ENCODE data around the gene SLC25A51. TPM values are rescaled to one million over a fixed set of nuclear protein-coding genes. Genes with fewer than 3 reads are reported as not detected.

SLC25A51 gene
- total and polyA plus RNA-seq, 5 donors from 2014 or later, result 11.2 to 25.3 (median 13.0) TPM

DNA sequence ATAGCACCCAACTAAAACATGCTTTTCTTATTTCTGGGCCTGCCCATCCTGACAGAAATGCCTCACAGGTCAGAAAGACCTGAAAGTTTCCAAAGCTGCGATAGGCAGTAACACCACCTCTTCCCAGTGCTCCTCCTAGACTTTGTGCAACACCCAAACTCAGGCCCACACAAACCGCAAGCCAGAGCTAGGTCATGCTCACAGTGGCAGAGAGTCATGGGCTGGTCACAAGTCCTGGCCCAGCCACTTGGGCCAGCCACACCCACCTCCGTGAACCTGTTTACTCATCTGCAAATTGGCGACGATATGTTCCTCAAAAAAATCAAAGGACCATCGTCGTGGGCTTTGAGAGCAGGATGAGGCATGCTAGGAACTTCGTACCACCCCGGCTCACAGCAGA, 44.0 kb upstream of the SLC25A51 start:
- H3K4me3 ChIP-seq (ENCODE audit: low read depth, low read length), result no peak overlapping the region
- Mint-ChIP-seq H3K9me3 (no peaks in the 10 kb centered on the region), H3K36me3 (peaks cover 4% of the 10 kb centered on the region), H3K4me3 (no peak overlapping the region), H3K27me3 (peaks cover 9% of the 10 kb centered on the region), H3K27ac (no peak overlapping the region), H3K4me1 (no peaks in the 10 kb centered on the region)
- no peak for DNase-seq
- H3K27ac ChIP-seq (ENCODE audit: insufficient read depth, low read length, poor library complexity, severe bottlenecking), result no peak overlapping the region
- no peaks in the 10 kb centered on the region for H3K27me3 ChIP-seq (ENCODE audit: control insufficient read depth, insufficient read depth, low read length)
- H3K4me1 ChIP-seq (ENCODE audit: control insufficient read depth, insufficient read depth, low read length, poor library complexity, severe bottlenecking), result no peaks in the 10 kb centered on the region
- H3K9me3 ChIP-seq (ENCODE audit: control insufficient read depth in 2 of 2, low read length in 2 of 2), result no peaks in the 10 kb centered on the region
- no peaks in the 10 kb centered on the region for H3K36me3 ChIP-seq (ENCODE audit: control insufficient read depth, insufficient read depth, low read length)
- ATAC-seq (ENCODE audit: low read depth in 2 of 2), result no peak

GRCh38 chr9:37947471-37947870, 43.5 kb upstream of the SLC25A51 start:
- DNase-seq (no peak), ATAC-seq (ENCODE audit: low read depth in 2 of 2) (no peak)
- no peak overlapping the region for H3K27ac ChIP-seq (ENCODE audit: insufficient read depth, low read length, poor library complexity, severe bottlenecking)
- H3K4me3 ChIP-seq (ENCODE audit: low read depth, low read length), result no peak overlapping the region
- Mint-ChIP-seq H3K9me3 (no peaks in the 10 kb centered on the region), H3K36me3 (peaks cover 4% of the 10 kb centered on the region), H3K27me3 (peaks cover 9% of the 10 kb centered on the region), H3K4me1 (no peaks in the 10 kb centered on the region), H3K27ac (no peak overlapping the region), H3K4me3 (no peak overlapping the region)
- no peaks in the 10 kb centered on the region for H3K4me1 ChIP-seq (ENCODE audit: control insufficient read depth, insufficient read depth, low read length, poor library complexity, severe bottlenecking)
- H3K9me3 ChIP-seq (ENCODE audit: control insufficient read depth in 2 of 2, low read length in 2 of 2), result no peaks in the 10 kb centered on the region
- no peaks in the 10 kb centered on the region for H3K27me3 ChIP-seq (ENCODE audit: control insufficient read depth, insufficient read depth, low read length)
- H3K36me3 ChIP-seq (ENCODE audit: control insufficient read depth, insufficient read depth, low read length), result no peaks in the 10 kb centered on the region

DNA sequence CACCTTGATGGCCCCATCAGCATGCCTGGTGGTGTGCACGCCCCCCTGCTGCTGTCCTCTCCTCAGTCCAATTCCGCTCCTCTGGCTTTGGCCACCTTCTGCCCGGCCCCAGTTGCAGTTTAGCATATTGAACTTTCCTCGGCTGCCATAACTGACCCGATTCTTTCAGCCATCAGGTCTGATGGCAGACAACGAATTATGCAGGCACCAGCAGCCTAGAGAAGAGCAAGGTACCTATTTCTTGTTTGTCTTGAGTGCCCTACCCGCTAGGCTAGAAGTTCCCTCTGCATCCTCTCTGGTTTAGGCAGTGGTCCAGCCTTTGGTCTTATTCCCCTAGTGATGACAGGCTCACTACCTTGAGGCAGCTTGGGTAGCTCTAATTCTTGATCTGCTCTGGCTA, 43.0 kb upstream of the SLC25A51 start:
- Mint-ChIP-seq H3K9me3 (no peaks in the 10 kb centered on the region), H3K4me1 (no peaks in the 10 kb centered on the region), H3K4me3 (no peak overlapping the region), H3K27ac (no peak overlapping the region), H3K36me3 (peaks cover 2% of the 10 kb centered on the region), H3K27me3 (peaks cover 9% of the 10 kb centered on the region)
- ATAC-seq (ENCODE audit: low read depth in 2 of 2) (no peak), DNase-seq (no peak)
- H3K36me3 ChIP-seq (ENCODE audit: control insufficient read depth, insufficient read depth, low read length), result no peaks in the 10 kb centered on the region
- no peak overlapping the region for H3K4me3 ChIP-seq (ENCODE audit: low read depth, low read length)
- no peaks in the 10 kb centered on the region for H3K9me3 ChIP-seq (ENCODE audit: control insufficient read depth in 2 of 2, low read length in 2 of 2)
- H3K27ac ChIP-seq (ENCODE audit: insufficient read depth, low read length, poor library complexity, severe bottlenecking), result no peak overlapping the region
- H3K4me1 ChIP-seq (ENCODE audit: control insufficient read depth, insufficient read depth, low read length, poor library complexity, severe bottlenecking), result no peaks in the 10 kb centered on the region
- H3K27me3 ChIP-seq (ENCODE audit: control insufficient read depth, insufficient read depth, low read length), result no peaks in the 10 kb centered on the region

DNA sequence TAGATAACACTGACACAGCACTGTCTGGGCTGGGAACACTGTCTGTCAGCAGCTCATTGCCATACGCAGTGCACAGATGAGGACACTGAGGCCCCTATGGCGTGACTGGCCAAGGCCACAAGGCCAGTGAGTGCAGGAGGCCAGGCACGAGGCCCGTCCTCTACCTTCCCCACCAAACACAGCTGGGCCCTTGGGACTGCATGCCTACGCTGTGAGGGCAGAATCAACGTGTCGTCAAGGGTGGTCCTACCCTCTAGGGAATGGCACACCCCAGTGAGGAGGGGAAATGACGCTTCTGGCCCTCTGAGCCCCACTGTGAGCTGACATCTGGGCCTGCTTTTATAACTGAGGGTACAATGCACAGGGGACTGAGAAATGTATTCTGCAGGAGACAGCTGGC, 42.1 kb upstream of the SLC25A51 start:
- Mint-ChIP-seq H3K27ac (no peak overlapping the region), H3K36me3 (no peaks in the 10 kb centered on the region), H3K27me3 (peaks cover 9% of the 10 kb centered on the region), H3K4me1 (no peaks in the 10 kb centered on the region), H3K9me3 (no peaks in the 10 kb centered on the region), H3K4me3 (no peak overlapping the region)
- DNase-seq (no peak), ATAC-seq (ENCODE audit: low read depth in 2 of 2) (no peak)
- no peak overlapping the region for H3K4me3 ChIP-seq (ENCODE audit: low read depth, low read length)
- no peaks in the 10 kb centered on the region for H3K4me1 ChIP-seq (ENCODE audit: control insufficient read depth, insufficient read depth, low read length, poor library complexity, severe bottlenecking)
- no peaks in the 10 kb centered on the region for H3K36me3 ChIP-seq (ENCODE audit: control insufficient read depth, insufficient read depth, low read length)
- no peaks in the 10 kb centered on the region for H3K27me3 ChIP-seq (ENCODE audit: control insufficient read depth, insufficient read depth, low read length)
- H3K9me3 ChIP-seq (ENCODE audit: control insufficient read depth in 2 of 2, low read length in 2 of 2), result no peaks in the 10 kb centered on the region
- no peak overlapping the region for H3K27ac ChIP-seq (ENCODE audit: insufficient read depth, low read length, poor library complexity, severe bottlenecking)

- no peaks in the 10 kb centered on the region for H3K9me3 Mint-ChIP-seq
- peaks cover 15% of the 10 kb centered on the region for H3K27me3 Mint-ChIP-seq
- no peak for ATAC-seq (ENCODE audit: low read depth in 2 of 2)
- H3K4me3 Mint-ChIP-seq, result no peak overlapping the region
- no peaks in the 10 kb centered on the region for H3K36me3 Mint-ChIP-seq
- Histone ChIP-seq H3K4me3 (ENCODE audit: low read depth, low read length) (no peak overlapping the region), H3K27ac (ENCODE audit: insufficient read depth, low read length, poor library complexity, severe bottlenecking) (no peak overlapping the region), H3K9me3 (ENCODE audit: control insufficient read depth in 2 of 2, low read length in 2 of 2) (no peaks in the 10 kb centered on the region), H3K27me3 (ENCODE audit: control insufficient read depth, insufficient read depth, low read length) (no peaks in the 10 kb centered on the region), H3K4me1 (ENCODE audit: control insufficient read depth, insufficient read depth, low read length, poor library complexity, severe bottlenecking) (no peaks in the 10 kb centered on the region), H3K36me3 (ENCODE audit: control insufficient read depth, insufficient read depth, low read length) (no peaks in the 10 kb centered on the region)
- no peak for DNase-seq
- H3K27ac Mint-ChIP-seq, result no peak overlapping the region
- no peaks in the 10 kb centered on the region for H3K4me1 Mint-ChIP-seq
Observed at GRCh38 chr9:37944671-37945481, 40.9 kb upstream of the SLC25A51 start.

DNA sequence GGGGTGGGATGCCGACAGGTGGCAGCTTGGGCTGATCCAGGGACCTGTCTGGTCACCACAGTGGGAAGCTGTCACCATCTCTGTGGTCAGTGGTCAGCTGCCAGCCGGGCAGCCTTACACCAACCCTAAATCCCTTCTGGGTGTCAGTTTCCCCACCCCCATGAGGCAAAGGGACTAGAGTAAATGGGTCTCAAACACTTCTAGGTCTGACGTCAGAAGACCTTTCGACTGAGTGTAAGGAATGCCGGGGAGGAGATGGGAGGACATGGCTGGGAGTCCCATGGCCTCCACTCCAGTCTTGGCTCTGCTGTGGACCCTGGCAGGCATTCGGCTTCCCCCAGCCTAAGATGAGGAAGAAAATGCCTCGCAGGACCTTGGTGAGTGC, 40.3 kb upstream of the SLC25A51 start:
- H3K27me3 ChIP-seq (ENCODE audit: control insufficient read depth, insufficient read depth, low read length), result no peaks in the 10 kb centered on the region
- H3K36me3 Mint-ChIP-seq, result no peaks in the 10 kb centered on the region
- no peaks in the 10 kb centered on the region for H3K4me1 Mint-ChIP-seq
- no peak overlapping the region for H3K4me3 Mint-ChIP-seq
- H3K4me1 ChIP-seq (ENCODE audit: control insufficient read depth, insufficient read depth, low read length, poor library complexity, severe bottlenecking), result no peaks in the 10 kb centered on the region
- H3K27me3 Mint-ChIP-seq, result peaks cover 20% of the 10 kb centered on the region
- ATAC-seq (ENCODE audit: low read depth in 2 of 2) (no peak), DNase-seq (no peak)
- H3K27ac ChIP-seq (ENCODE audit: insufficient read depth, low read length, poor library complexity, severe bottlenecking), result no peak overlapping the region
- H3K36me3 ChIP-seq (ENCODE audit: control insufficient read depth, insufficient read depth, low read length), result no peaks in the 10 kb centered on the region
- no peaks in the 10 kb centered on the region for H3K9me3 ChIP-seq (ENCODE audit: control insufficient read depth in 2 of 2, low read length in 2 of 2)
- no peaks in the 10 kb centered on the region for H3K9me3 Mint-ChIP-seq
- H3K4me3 ChIP-seq (ENCODE audit: low read depth, low read length), result no peak overlapping the region
- no peak overlapping the region for H3K27ac Mint-ChIP-seq

DNA sequence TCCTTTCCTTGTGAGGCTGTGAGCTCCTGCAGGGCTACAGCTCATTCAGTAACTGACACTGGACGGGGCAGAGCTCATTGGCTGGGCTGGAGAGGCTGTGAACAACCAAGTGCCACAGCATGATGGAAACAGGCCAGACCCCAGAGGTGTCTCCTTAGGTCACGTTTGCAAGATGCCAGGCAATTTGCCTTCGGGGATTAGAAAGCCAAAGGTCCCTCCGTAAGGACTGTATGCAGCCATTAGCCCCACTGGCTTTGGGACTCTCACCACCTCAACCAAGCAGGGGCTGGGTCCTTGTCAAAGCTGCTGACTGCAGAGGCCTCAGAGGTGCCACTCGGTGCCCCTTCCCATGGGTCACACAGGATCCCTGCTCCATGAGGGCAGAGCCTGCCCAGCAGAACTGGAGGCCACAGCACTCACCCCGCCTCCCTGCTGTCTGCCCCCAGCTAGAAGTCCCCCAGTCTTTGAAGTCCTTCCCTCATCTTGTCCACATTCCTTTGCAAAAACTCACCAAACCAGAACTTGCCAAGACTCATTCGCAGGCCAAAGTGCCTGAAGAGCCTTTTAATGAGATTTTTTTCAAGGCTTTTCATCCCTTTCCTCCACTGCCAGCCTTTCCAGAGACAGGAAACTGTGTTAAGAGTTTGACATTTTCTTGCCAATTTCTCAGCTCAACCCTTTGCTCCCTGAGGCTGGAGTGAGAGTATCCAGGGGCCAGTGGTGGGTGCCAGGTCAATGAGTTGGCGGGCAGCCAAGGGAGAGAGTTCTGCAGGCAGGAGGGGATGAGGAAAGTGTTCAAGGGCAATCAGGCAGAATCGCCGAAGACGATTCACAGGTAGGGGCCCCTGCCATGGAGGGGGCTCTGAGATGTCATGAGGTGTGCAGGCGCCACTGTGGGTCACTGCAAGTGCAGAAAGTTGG, 39.7 kb upstream of the SLC25A51 start:
- no peaks in the 10 kb centered on the region for H3K36me3 ChIP-seq (ENCODE audit: control insufficient read depth, insufficient read depth, low read length)
- ATAC-seq (ENCODE audit: low read depth in 2 of 2) (no peak), DNase-seq (no peak)
- Mint-ChIP-seq H3K27ac (no peak overlapping the region), H3K27me3 (peaks cover 20% of the 10 kb centered on the region), H3K36me3 (no peaks in the 10 kb centered on the region), H3K4me1 (no peaks in the 10 kb centered on the region), H3K9me3 (no peaks in the 10 kb centered on the region), H3K4me3 (no peak overlapping the region)
- H3K4me1 ChIP-seq (ENCODE audit: control insufficient read depth, insufficient read depth, low read length, poor library complexity, severe bottlenecking), result no peaks in the 10 kb centered on the region
- no peaks in the 10 kb centered on the region for H3K27me3 ChIP-seq (ENCODE audit: control insufficient read depth, insufficient read depth, low read length)
- H3K4me3 ChIP-seq (ENCODE audit: low read depth, low read length), result no peak overlapping the region
- no peaks in the 10 kb centered on the region for H3K9me3 ChIP-seq (ENCODE audit: control insufficient read depth in 2 of 2, low read length in 2 of 2)
- H3K27ac ChIP-seq (ENCODE audit: insufficient read depth, low read length, poor library complexity, severe bottlenecking), result no peak overlapping the region

Measured in CD4-positive, CD25-positive, alpha-beta regulatory T cell (primary cell).